ENCODE measurements around the gene GP2. TPM values are rescaled to one million over a fixed set of nuclear protein-coding genes. Genes with fewer than 3 reads are reported as not detected.

GP2 gene
- 1 to 10 TPM; 1.3 to 7.9 (median 6.7) TPM for polyA plus RNA-seq (ENCODE audit: insufficient read length in 3 of 3)
- long read RNA-seq, donor 1: 0 reads
- long read RNA-seq, donor 2: 0 reads
- long read RNA-seq, donor 3: 0 reads
- long read RNA-seq, donor 4: 0 reads
- long read RNA-seq, donor 5: 0 reads
- long read RNA-seq, donor 6: 0 reads
- long read RNA-seq, donor 7: 0 reads
- long read RNA-seq, donor 8: 0 reads
- long read RNA-seq, donor 9: 0 reads
- long read RNA-seq, donor 10: 0 reads
- long read RNA-seq, donor 11: 0 reads
- long read RNA-seq, donor 12: 0 reads
- long read RNA-seq, donor 13: 0 reads
- long read RNA-seq, donor 14: 0 reads
- long read RNA-seq, donor 15: 0 reads
- long read RNA-seq, donor 16: 0 reads

DNA sequence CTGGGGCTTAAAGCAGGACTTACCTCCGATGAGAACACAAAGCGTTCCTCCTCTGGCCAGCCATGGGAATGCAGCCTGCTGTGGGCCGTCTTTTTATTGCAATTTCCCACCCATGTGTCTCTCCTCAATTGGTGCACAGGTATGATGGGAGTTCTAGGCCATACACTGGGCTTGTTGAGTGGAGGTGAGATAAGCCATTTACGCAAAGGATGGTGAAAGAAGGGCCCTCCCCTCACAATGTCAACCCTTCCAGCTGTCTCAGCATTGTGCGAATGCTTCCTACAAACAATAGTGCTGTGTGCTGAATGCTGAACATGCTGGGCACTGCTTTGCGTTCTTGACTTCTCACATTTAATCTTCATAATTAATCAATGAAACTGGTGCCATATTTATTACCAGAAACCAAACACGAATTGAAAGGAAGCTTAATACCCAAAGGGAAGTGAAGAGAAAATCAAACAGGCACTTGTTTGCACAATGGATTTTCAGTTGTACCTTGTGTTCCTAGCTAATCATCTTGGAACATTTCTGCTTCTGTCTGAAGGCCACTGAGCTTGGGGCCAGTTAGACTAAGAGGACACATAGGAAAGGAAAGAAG is at the start of gene GP2:
TSS of gene GP2 (minus strand) at position 70 of the 598 bp plus-strand sequence. CDS start 1,082 bp downstream, outside the sequence.
- no peak for DNase-seq

DNA sequence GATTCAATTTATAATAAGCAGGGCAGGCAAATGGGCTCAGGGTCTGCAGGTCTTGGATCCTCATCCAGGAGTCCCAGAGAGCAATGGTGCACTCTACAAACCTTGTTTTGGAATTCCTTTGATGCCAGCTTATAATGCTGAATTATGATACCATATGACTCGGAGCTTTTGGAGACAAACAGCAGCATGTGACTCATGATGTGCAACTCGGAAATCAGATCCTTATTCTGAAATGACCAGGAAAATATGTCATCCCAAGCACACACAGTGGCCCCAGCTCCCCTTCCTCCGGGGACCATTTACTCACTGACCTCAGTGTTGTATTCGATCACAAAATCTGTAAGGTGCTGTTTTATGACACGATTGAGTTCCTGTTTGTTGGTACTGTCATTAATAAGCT is 45.4 kb upstream of the GP2 start:
- DNase-seq: no peak

DNA sequence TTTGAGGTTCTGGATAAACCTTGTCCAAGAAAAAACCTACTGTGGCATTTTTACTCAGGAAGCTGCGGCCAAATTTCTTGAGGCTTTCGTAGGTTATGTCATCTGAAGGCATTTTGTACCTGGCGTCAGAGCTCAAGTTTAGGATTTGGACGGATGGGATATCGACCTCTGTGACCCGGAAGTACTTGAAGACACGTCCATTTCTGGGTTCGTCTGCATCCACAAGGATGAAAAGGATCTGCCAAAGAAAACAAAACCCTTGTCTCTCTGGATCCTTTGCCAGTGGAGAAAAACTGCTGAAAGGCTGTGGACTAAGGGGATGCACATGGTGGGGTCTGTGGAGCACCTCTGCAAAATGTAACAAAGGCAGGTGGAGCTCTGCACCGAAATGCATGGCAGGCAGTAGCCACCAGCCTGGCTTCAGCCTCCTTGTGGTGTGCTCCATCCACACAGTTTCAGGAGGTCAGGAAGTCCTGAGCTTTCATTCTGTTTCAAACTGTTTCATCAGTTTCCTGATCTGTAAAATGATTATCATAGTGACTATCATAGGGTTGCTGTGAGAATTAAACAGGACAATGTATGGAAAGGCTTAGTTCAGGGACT is 42.2 kb upstream of the GP2 start:
- no peak for DNase-seq

DNA sequence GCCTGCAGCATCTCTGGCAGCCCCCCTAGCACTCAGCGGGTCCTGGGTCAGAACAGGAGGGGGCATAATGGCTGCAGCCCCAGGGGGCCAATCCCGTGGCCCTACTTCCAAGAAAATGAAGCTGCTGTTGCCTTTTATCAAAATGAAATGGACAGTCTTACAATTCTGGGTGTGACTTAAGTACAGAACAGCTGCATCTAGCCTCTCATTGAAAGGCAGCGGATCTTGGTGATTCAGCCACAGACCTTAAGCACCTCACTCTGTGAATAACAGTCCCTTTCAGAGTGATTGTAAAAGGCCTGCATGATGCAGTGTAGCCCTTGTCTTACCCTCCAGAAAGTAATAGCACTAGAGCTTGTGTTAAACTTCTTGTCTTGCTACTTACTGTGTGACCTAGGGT is 36.7 kb upstream of the GP2 start:
- DNase-seq: no peak

DNA sequence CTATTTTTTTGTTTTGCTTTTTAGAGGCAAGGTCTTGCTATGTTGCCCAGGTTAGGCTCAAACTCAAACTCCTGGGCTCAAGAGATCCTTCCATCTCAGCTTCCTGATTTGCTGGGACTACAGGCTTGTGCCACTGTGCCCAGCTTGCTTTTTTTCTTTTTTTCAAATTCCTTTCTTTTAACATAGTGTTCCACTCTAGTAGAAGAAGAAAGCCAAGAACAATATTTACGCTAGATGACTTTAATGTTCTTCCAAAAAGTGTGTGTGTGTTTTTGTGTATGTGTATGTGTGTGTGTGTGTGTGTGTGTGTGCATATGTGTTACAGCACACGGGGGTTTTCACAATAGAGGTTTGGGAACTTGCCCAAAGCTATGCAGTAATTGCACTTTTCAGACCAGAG is 35.9 kb upstream of the GP2 start:
- no peak for DNase-seq

DNA sequence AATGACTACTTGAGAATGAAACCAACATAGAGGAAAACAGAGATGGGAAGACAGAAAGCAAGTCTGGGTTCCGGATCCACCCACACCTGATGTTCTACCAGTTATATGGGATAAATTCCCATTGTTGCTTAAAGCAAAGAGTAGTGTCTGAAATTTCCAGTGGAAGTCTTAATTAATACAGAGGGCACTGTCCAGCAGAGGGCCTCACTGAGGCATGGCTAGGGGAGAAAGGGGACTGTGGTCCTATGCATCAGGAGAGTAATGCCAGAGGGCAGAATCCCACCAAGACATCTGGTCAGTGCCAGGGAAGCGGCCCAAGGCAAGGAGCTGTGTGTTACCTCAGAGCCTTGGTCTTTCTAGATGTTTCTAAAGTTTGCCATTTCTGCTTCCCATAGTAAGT is 32.7 kb upstream of the GP2 start:
- DNase-seq: no peak

DNA sequence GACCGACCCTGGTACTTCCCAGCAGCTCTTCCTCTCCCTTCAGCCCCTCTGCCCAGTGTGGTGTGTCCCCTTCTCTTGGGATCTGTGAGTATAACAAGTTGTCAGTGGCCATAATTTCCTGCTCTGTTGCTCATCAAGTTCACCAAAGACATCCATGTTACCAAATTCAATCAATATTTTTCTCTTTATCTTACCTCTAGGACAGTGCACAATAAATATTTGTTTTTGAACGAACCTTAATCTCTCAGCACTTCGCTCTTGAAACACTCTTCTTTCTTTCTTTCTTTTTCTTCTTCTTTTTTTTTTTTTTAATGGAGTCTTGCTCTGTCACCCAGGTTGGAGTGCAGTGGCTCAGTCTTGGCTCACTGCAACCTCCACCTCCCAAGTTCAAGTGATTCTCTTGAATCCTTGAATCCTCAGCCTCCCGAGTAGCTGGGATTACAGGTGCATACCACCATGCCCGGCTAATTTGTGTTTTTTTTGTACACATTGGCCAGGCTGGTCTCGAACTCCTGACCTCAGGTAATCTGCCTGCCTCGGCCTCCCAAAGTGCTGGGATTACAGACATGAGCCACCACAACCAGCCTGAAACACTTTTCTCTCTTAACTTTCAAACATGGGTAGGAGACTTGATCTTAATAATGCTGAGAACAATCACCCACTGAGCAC is 27.9 kb upstream of the GP2 start:
- DNase-seq: no peak

DNA sequence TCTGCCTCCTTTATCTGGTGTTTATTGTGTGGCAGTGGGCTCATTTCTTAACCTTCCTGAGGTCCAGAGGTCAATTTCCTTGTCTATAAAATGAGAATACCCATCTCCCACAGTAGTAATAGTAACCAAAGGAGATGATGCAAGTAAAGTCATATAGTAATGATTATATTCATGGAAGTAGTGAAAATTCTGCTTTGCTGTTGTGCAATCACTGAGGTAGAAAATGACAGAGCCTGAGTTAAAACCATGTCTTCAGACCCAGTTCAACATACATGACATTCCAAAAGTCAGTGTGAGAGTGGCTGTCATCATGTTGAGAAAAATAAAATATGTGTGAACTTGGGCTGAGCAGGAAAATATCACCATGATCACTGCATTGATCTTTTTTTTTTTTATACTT is 26.1 kb upstream of the GP2 start:
- no peak for DNase-seq

DNA sequence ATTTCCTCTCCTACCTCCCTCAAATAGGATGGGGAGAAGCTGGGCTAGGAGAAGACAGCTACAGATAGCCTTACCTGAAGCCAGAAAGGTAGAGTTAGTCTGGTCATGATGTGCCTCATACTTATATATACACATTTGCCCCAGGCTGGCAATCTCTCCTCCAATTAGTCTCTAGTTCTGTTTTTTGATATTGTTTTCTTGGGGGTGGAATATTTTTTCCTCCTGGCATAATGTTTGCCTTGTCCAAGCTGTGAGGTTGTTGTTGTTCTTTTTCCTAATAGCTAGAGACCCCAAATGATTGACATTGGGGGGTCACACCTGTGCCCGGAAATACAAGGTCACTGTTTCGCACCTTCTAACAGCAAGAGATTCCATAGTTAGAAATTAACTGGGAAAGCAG is 25.3 kb upstream of the GP2 start, which contains the start of gene UMOD:
TSS of gene UMOD (minus strand) at position 101 of the 400 bp plus-strand sequence. CDS start 1,978 bp downstream, outside the sequence.
- DNase-seq: peak; percentile 2

DNA sequence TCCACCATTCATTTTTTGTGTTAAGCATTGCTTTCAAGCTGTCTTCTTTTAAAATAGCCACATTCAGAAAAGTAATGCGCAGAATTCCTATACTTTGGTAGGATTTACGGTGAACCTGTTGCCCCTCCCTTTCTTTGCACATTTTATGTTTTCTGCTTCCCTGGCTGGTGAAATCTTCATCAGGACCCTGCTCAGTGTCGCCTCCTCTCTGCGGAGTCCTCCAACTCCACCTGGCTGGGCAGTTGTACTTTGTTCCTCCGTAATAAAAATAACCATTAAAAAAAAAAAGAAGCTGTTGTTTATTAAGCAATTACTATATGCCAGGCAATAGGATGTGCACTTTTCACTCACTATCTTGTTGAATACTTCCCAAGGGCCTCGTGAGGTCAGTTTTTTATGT is 22.3 kb upstream of the GP2 start:
- no peak for DNase-seq

DNA sequence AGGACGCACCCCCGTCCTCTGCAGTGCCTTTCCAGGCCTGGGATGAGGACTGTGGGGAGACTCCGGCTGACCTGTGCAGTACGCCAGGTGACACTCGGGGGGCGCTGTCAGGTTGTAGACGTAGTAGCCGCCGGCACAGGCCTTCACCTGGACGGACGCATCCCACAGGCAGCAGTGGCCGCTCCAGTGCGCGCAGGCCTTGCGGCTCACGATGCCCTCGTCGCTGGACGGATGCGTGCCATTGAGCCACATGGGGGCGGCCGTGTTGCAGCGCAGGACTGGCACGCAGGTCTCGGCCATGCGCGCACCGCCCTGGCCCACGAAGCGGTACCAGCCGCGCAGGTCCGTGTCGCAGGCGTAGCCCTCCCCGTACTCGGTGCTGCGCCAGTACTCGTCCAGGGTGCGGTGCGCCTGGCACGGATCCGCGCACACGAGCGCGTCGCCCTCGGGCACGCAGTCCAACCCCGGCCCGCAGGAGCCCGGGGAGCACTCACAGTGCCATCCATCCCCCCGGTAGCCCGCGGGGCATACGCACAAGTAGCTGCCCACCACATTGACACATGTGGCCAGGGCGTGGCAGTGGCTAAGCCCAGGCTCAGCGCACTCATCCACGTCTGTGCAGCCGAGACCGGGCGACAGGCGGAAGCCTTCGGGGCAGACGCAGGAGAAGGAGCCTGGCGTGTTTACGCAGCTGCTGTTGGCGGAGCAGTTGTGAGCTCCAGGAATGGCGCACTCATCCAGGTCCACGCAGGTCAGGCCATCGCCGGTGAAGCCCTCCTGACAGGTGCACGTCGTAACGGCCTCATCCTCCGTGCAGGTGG is 21.3 kb upstream of the GP2 start:
- DNase-seq: peak; percentile 3

DNA sequence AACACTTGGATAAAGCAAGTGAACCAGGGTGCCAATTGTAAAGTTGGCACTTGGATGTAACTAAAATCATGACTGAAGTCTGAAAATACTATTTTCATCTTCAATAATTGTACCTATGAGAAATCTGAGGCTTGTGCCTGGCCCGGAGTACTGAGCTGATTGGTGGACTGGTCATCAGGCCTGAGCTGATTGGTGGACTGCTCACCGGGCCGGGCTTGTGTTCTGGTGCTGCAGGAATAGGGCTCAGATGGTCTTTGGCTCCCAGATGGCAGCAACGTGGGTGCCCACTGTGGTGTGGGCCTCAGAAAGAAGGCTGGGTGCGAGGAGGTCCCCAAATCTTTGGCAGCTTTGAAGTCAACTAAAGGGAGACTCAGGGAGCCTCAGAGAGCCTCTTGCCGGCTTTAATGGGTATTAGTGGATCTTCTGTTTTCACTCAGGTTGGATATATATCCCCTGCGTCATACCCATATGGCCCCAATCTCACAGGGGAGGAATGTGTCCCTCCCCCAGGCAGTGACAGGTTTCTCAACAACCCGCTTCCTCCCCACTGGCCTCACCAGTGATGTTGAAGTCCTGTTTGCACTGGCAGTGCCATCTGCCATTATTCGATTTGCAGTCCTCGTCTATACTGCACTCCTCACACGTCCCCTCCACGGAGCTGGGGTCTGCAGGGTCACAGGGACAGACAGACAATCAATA is 20.5 kb upstream of the GP2 start:
- no peak for DNase-seq

DNA sequence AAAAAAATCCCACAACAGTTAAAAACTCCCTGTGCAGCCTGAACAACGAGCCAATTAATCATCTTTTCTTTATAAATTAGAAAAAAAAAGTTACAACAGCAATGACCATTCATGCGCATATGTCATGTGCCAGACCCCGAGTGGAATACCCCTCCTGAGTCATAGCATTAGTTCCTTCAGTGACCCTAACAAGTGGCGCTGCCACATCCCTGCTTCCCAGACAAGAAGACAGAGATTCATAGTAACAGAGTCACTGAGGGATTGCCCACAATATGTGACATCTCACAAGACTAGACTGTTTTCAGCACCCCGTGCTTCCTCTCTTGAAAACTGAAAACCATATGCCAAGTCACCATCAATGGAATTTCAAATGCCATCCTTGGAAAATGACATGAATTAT is 17.3 kb upstream of the GP2 start:
- DNase-seq: no peak

DNA sequence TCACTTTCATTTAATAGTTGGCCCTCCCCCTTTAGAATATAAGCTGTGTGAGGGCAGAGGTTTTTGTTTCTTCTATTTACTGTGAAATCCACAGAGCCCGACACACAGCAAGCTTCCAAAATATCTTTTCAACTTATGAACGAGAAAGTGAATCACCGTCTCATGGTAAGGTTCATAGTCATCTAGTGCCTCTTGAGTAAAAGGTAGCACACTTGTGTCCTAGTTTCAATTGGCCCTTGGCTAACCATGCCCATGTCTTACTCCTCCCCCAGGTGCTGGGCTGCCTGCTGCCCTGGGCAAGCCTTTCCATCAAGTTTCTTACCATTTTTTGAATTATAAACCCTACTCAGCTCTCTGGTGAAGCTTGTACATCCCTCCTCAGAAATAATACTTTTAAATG is 12.4 kb upstream of the GP2 start:
- DNase-seq: no peak

DNA sequence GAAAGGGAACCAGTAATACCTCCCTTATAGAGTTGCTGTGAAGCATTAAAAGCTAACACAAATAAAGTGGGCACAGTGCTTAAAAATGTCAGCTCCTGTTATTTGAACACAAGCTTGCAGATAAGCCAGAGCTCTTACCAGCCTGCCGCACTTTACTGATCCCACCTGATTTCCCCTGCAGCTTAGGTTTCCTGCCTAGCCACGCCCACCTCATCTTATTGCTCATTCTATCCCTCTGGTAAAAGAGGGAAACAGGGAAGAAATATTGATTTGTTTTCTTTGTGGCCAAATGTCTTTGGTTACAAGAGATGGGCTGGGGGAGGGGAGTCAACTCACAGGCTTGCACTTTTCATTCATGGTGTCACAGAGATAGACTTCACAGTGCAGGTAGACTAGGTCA is 9.6 kb upstream of the GP2 start:
- DNase-seq: no peak

DNA sequence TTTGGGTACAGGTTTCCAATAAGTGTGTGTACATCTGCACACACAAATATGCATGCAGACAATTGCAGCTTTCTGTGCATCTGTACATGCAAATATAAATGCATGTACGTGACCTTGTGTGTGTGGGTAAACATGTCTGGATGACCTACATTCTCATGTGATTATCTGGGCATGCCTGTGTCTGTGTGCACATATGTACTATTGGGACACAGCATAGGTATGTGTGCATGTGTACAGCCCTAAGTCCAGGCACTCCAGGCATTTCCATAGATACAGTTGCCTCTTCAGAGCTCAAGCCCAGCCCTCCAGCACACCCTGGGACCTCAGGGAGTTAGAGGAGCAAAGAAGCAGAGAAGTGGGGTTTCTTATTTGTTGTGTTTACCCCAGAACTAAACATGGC is 7.1 kb upstream of the GP2 start:
- DNase-seq: no peak

DNA sequence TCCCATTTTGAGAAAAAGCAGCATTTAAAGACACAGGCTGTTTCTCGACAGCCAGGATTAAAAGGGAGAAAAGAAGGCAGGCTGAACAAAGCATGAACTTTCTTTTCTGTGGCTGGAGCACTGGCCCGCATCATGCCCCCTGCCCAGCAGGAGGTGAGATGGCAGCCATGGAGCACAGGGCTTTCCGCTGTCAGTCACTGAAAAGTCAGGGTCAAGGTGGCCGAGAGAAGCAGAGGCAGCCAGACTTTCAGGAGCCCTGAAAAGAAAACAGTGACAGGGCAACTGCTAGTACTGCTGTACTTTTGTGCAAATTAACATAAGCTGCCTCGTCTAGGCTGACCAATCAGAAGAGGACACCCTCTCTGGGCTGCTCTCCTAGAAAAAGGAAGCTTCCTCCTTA is 5.8 kb upstream of the GP2 start:
- no peak for DNase-seq

DNA sequence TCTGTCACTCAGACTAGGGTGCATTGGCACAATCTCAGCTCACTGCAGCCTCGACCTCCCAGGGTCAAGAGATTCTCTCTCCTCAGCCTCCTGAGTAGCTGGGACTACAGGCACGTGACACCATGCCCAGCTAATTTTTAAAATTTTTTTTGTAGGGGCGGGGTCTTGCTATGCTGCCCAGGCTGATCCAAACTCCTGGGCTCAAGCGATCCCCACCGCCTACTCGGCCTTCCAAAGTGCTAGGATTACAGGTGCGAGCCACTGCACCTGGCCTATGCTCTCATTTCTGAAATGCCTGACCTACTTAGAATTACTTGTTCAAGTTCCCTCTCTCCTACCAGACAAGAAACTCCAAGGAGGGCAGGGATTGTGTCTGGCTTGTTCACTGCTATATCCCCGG is 5.1 kb upstream of the GP2 start:
- no peak for DNase-seq

DNA sequence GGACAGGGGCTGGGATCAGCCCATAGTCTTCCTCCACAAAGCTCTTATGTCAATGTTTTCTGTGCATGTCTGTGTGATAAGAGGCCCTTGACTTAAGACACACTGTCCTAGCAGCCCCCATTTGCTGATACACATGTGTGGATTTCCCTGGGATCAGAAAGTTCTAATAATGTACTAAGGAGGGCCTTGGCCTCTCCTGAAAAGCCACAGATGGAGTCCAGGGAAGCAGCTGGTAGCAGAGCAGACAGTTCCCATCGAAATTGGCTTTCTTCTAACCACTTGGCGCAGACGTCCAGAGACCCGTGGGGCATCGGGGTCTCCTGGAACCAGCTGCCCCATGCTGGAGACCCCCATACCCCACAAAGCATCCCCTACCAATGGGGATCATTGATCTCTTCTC is 4.3 kb upstream of the GP2 start:
- DNase-seq: no peak

DNA sequence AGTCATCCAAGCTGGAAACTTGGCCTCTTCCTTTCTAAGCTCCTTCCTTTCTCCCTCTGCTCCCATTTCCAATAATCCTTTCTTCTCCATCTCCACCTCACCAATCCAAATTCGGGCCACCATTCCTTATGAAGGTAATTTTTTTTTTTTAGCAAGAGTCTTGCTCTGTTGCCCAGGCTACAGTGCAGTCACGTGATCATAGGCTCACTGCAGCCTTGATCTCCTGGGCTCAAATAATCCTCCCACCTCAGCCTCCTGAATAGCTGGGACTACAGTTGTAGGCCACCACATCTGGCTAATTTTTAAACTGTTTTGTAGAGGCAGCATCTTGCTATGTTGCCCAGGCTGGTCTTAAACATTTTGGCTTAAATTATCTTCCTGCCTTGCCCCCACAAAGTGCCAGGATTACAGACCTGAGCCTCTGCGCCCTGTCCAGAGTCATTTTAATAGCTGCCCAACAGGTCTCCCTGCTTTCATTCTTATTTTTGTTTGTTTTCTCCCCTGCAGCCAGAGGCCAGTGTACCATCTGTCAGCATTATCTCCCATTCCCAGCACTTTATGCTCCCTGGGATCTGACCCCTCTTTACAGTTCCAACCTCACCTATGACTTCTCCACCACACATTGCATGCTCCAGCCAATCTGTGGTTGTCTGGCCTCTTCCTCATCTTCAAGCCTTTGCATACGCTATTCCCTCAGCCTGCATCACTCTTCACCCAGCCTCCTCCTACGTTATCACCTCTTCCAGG is 2.3 kb upstream of the GP2 start:
- no peak for DNase-seq

DNA sequence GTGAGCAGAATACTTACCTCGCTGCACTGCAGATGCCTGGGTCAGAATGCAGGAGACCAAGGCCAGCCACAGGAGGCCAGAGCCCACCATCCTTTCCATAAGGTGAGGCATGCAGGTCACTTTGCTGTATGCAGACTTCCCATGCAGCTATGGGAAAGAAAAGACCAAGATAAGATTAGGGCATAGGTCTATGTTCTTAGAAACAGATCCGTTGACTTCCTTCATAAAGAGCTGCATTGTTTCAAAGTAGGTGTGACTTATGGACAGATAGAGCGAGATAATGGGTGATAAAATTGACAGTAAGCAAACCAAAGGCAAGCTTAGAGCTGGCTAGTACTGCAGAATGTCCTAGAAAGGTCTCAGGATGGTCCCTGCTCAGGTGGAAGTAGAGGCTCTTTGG is 992 bp downstream of the GP2 start:
- DNase-seq: no peak
